Activated CD4-positive, alpha-beta T cell treated with anti-CD3 and anti-CD28 coated beads, Interleukin-2, amount 50 U/mL, for 24 hours (primary cell): ENCODE data around the gene MLF2.
"Not testable (repeated sequence)": the region's sequence is repeated elsewhere in the genome, so short reads cannot be mapped to it uniquely, and the experiment has no call there.

Experiments
- DNase-seq, 2 donors: peaks; one replicate each; pipeline ENCODE4 v3.0.0-alpha.2; 2020; ENCODE audit warnings: low read depth in 1 of 2, low spot score in 1 of 2

The MLF2 gene

DNA sequence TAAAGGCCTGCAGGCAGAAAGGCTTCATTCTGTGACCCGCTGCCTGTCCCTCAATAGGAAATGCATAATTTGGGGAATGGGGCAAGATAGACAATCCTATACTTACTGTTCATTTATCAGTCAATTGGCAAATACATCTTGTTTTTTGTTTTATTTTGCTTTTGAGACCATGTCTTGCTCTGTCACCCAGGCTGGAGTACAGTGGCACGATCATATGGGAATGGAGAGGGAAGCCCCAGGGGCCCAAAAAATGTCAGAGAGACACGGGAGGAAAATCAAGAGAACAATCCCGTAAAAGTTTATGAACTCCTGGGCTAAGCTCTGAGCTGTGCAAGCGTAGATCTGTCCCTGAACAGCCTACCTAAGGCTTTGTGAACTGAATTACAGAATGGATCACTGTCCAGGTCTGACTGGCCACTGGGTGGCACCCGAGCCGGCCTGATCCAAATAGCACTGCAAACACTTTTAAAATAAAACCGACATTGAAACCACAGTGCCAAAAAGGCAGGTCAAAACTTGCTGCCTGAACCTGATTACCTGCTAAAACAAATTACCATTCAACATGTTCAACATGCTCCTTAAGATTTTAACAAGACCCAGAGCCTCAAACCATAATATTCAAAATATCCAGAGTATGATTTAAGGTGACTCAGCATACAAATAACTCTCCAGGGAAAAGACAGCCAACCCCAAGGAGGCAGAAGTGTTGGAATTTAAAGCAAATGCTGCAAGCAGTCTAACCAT, 17.3 kb downstream of the MLF2 start:
- no peak for DNase-seq

DNA sequence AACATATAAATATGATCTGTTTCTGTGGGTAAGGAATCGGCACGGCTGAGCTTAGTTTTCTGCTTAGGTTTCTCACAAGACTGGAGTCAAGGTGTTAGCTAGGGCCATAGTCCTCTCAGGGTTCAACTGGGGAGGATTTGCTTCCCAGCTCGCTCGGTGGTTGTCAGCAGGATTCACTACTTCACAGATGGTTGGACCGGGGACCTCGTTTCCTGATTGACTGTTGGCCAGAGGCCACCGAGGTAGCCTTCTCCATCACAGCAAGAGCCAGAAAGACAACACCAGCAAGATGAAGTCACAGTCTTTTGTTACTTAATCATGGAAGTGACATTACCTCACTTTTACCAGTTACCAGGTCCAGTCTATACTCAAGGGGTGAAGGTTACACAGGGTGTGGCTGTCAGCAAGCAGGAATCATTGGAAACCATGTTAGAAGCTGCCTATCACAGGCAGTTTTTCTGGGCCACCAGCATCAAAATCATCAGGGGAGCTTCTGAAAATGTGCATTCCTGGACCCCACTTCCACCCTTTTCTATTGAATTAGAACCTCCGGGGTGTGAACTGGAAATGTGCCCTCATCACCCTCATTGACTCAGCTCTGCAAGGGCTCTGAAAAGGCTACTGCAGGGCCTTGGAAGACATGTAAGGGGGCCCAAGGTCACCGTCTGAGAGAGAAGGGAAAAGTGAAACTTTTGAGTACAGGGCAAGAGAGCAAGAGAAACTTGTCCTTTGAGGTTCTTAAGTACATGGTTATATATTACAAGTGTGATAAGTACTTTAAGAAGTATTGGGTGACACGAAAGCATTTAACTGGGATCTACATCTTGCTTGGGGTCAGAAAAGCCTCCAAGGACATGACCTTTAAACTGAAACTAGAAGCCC, 18.2 kb downstream of the MLF2 start:
- no peak for DNase-seq

DNA sequence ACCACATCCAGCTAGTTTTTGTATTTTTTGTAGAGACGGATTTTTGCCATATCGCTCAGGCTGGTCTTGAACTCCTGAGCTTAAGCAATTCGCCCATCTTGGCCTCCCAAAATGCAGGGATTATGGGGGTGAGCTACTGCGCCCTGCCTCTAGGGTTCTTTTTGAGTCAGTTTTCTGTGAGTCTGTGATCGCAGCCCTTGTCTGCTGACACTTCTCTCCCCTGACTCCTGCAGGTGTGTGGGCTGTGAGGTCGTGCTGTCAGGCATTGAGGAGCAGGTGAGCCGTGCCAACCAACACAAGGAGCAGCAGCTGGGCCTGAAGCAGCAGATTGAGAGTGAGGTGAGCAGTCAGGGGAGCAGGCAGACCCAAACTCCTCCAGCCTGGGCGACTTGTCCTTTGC, 22.8 kb downstream of the MLF2 start:
- no peak for DNase-seq

DNA sequence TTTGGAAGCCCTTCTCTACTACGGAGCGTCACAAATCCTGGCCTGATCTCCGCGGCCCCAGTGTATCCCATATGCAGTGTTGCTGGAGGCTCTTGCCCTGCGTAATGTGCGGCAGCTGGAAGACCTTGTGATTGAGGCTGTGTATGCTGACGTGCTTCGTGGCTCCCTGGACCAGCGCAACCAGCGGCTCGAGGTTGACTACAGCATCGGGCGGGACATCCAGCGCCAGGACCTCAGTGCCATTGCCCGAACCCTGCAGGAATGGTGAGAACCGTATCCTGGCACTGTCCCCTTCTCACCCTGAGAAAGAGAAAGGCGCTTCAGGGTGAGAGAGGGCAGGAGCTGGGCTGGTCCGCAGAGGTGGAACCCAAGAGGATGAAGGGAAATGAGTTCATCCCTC, 23.8 kb downstream of the MLF2 start:
- no peak for DNase-seq

DNA sequence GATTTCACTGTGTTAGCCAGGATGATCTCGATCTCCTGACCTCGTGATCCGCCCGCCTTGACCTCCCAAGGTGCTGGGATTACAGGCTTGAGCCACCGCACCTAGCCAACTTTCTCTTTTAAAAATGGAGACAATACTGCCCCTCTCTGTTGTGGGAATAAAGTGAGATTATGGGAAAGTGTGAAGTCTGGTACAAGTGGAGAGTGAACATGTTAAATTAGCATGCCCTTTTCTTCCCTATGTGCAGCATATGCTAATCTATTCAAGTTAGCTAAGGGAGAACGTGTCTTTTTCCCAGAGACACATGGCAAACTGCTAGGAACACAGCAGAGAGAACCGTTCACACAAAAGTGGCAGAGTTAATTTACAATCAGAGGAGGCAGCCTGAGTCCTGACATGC, 27.6 kb downstream of the MLF2 start:
- no peak for DNase-seq

DNA sequence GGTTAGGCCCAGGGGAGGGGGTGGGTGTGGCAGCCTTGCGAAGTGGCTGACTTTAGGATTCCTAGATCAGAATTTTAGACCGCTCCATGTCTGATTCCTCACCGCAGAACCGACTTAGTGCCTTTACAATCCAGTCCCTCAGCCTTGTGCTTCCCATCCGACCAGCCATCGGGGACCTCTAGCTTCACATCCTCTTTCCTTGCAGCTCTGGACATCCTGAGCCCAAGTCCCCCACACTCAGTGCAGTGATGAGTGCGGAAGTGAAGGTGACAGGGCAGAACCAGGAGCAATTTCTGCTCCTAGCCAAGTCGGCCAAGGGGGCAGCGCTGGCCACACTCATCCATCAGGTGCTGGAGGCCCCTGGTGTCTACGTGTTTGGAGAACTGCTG, 28.5 kb downstream of the MLF2 start:
- DNase-seq = no peak

DNA sequence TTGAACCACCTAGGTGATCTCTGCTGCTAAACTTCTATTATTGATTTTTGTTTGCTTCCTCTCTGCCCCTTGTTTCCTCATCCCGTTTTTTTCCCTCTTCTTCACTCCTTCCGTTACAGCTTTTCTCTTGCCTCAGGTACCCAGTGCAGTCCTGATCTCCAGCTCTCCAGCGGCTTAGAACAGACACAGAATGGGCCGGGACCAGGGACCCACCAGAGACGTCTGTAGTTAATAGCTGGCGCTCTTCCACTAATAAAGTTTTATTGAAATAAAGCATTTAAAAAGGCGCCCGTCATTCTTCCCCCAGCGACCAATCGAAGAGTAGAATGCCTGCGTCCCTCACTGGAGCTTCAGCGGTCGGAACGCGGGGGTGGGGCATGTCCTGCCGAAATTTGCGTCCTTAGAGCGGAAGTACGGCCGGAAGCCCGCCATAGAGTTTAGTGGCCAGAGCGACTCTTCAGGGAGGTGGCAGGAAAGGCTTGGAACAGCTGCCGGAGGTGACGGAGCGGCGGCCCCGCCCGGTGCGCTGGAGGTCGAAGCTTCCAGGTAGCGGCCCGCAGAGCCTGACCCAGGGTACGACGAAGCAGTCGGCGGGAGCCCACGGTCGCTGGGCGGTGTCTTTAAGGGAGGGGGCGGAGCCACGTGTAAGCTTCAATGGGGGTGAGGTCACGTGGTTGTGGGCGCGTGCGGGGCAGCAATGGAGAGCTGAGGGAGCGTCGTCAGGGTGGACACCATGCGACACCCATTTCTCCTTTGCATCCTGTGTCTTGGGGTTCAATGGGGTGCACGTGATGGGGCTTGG, 29.1 kb downstream of the MLF2 start, which contains the start of gene COPS7A:
TSS of gene COPS7A (plus strand) at position 440 of the 802 bp plus-strand sequence. CDS start 611 bp downstream, outside the sequence.
- DNase-seq = peak; percentile 82 to 96

DNA sequence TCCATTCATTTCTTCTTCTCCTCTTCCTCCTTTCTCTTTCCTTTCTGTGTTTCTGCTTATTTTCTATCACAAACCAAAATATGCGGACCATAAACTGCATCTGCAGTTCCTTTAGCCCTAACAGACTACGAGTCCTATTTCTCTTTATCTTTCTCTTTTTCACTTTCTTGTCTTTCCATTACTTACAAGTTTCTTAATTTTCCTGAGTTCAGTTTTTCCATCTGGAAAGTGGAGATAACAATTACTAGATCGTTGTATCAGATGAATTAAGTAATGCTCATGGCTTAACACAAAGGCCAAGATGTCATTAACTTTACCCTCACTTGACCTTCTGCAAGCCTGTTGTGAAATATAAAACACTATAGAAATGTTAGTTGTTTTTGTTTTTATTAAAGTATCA, 30.1 kb downstream of the MLF2 start:
- no peak for DNase-seq

DNA sequence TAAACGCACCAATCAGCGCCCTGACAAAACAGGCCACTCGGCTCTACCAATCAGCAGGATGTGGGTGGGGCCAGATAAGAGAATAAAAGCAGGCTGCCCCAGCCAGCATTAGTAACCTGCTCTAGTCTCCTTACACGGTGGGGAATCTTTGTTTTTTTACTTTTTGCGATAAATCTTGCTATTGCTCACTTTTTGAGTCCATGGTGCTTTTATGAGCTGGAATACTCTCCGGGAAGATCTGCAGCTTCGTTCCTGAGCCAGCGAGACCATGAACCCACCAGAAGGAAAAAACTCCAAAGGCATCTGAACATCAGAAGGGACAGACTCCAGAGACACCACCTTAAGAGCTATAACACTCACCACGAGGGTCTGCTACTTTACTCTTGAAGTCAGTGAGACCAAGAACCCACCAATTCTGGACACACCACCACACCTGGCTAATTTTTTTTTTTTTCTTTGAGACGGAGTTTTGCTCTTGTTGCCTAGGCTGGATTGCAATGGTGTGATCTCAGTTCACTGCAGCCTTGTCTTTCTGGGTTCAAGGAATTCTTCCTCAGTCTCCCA, 36.0 kb downstream of the MLF2 start:
- no peak for DNase-seq

DNA sequence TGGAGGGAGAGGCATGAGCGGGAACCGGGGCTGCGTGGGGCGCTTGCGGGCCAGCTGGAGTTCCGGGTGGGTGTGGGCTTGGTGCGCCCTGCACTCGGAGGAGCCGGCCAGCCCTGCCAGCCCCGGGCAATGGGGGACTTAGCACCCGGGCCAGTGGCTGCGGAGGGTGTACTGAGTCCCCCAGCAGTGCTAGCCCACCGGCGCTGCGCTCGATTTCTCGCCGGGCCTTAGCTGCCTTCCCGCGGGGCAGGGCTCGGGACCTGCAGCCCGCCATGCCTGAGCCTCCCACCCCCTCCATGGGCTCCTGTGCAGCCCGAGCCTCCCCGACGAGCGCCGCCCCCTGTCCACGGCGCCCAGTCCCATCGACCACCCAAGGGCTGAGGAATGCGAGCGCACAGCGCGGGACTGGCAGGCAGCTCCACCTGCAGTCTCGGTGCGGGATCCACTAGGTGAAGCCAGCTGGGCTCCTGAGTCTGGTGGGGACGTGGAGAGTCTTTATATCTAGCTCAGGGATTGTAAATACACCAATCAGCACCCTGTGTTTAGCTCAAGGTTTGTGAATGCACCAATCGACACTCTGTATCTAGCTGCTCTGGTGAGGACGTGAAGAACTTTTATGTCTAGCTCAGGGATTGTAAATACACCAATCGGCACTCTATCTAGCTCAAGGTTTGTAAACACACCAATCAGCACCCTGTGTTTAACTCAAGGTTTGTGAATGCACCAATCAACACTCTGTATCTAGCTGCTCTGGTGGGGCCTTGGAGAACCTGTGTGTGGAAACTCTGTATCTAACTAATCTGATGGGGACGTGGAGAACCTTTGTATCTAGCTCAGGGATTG, 36.7 kb downstream of the MLF2 start:
- not testable (repeated sequence) for DNase-seq

DNA sequence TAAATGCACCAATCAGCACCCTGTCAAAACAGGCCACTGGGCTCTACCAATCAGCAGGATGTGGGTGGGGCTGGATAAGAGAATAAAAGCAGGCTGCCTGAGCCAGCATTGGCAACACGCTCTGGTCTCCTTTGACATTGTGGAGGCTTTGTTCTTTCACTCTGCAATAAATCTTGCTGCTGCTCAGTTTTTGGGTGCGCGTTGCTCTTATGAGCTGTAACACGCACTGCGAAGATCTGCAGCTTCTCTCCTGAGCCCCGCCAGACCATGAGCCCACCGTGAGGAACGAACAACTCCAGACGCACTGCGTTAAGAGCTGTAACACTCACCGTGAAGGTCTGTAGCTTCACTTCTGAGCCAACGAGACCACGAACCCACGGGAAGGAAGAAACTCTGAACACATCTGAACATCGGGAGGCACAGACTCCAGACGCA, 44.0 kb downstream of the MLF2 start:
- no peak for DNase-seq

DNA sequence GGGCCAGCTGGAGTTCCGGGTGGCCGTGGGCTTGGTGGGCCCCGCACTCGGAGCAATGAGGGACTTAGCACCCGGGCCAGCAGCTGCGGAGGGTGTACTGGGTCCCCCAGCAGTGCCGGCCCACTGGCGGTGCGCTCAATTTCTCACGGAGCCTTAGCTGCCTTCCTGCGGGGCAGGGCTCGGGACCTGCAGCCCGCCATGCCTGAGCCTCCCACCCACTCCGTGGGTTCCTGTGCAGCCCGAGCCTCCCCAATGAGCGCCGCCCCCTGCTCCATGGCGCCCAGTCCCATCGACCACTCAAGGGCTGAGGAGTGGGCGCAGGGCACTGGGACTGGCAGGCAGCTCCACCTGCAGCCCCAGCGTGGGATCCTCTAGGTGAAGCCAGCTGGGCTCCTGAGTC, 44.6 kb downstream of the MLF2 start:
- not testable (repeated sequence) for DNase-seq

DNA sequence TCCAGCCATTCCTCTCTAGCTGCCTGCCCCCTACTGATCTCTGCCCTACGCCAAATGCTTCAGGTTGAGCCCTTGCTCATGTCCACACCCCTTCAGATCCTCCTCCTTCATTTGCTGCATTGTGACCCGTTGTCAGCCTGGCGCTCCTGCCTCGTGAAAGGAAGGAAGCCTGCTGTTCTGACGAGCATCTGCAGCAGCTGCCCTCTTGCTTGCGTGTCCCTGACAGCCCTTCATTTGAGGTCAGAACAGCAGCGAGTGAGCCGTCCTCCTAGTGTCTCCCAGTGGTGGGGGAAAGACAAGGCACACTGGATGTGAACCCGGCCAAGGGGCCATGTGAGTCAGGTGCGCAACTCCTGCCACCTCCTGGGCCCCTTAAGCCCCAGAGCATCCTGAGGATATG, 49.3 kb downstream of the MLF2 start:
- DNase-seq = no peak

DNA sequence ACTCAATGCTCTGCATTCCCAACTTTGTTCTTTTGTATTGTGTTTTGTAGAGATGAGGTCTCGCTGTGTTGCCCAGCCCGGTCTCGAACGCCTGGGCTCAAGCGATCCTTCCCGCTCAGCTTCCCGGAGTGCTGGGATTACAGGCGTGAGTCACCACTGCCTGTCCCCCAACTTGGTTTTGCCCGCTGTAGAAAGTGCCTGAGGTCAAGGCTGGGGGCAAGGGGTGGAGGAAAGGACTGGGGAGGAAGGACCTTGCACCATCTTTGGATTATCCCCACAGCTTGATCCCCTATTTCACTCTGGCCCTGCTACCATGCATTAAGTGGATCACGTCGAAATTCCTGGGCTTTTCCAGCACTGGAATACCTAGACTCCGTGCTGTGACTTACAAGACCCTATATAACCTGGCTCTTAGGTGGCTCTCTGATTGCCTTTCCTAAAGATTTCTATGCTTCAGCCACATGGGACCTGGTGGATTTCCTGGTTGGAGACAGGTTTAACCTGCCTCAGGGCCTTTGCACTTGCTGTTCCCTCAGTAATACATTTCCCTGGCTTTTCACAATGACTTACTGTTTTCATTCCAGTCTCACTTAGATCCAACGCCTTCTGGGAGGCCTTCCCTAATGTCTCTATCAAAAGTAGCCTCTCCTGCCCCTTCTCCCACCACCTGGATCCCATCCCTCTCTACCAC, 51.7 kb downstream of the MLF2 start:
- no peak for DNase-seq

DNA sequence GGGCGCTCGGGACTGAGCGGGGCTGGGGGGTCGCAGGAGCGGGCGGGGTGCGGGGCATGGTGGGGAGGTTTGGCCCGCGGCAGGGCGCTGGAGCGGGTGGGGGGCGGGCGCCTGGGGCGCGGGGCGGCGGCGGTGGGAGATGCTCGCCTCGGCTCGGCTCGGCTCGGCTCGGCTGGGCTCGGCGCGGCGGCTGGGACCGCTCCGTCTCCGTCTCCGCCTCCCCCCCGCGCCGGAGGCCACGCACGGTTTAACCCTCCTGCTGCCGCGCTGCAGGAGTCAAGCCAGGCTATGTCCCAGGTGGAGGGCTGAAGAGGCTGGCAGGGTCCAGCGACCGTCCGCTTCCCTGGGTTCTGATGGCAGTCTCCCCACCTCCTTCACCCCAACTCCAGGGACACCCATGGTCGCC, 52.3 kb downstream of the MLF2 start, which contains the start of gene PIANP:
TSS of gene PIANP (minus strand) at position 170 of the 406 bp plus-strand sequence. CDS start 2,754 bp downstream, outside the sequence.
- peak; percentile 21 to 29 for DNase-seq

DNA sequence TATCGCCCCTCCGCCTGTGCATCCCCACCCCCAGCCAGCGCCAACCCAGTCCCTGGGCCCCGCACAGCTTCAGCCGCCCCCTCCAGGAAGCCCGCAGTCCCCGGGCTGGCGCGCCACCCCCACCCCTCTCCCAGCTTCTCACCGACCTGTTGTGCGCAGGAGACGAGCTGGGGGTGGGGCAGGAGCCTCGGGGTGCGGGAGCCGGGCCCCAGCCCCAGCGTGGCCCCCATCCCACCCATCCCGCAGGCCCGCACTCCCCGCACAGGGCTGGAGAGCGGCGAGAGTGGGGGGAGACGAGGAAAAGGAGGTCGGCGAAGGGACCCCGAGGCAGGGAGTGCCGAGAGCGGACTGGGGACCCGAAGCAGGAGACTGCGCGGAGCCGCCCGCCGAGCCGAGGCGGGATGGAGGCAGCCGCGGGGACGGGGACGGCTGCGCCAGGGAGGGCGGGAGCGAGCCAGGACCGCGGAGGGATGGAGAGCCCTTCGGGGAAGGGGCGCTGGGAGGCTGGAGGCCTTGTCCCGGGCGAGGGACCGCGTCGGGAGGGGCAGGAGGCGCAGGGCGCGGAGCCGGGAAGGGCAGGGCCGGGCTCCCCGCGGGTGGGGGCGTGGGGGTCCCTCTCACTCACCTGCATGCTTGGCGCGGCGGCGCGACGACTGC, 52.8 kb downstream of the MLF2 start:
- DNase-seq = no peak

DNA sequence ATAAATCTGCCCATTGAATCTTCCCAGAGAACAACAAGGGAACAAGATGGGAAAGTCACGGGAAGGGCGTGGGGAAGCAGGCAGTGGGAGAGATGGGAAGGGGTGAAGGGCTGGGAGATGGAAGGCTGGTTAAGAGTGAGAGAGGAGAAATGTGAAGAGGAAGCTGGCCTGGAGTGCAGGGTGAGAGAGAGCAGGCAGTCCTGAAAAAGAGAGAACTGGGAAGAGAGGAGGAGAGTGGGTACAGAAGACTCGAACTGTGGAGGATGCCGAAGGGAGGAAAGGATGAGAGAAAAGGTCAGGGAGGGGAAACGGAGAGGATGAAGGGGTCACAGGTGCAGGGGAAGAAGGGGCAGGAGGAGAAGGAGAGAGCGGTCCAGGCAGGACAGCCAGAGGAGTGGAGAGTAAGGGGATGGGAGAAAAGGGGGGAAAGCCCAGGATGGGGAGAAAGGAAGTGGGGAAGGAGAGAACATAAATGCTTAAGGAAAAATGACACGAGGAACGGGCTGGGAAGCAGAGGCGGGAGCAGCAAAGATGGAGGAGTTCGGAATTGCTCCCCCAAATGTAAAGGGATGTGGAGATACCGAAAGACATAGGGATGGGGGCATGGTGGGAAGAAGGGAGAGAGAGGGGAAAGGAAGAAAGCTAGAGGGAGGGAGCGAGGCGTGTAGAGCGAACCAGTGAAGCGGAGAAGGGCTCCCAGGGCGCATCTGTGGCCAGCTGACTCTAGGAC, 53.5 kb downstream of the MLF2 start:
- DNase-seq = no peak

DNA sequence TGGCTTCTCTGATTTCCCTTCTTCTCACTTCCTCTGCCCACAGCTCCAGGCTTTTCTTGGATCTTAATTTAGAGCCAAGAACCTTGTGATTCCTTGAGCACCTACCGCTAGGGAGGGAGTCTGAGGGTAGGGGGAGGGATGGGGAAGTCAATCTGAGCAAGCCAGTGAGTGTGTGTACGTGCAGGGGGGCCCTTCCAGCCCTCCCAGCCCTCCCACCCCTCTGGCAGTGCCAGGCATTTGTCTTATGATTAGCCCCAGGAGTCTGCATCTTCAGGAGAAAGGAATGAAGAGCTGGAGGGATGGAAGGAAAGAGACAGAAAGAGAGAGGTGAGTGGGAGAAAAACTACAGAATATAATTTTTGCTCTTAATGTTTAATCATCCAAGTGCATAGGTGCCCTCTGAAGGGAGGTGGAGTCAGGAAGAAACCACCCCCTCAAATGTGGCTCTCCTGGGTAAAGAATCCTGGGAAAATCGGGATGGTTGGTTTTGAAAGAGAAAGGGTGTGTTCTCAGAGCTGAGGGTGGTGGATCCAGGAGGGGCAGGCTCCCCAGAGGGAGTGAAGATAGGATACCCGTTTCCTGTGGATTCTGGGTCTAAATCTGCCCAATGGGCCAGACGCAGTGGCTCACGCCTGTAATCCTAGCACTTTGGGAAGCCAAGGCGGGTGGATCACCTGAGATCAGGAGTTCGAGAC, 54.4 kb downstream of the MLF2 start:
- no peak for DNase-seq
